GM12875 (cell line): ENCODE results near the gene MAP2K2.
A peak's percentile ranks its signal among the peaks of the same experiment; 100 is the strongest.

Source experiments
- H3K4me3 ChIP-seq: one replicate; pipeline ENCODE4 v1.5.1; 2011; ENCODE audit warnings: low read depth, low read length, control low read depth
- TF ChIP-seq, protein P1 (sequence below): IDR thresholded peaks from 2 replicates; pipeline ENCODE4 v1.5.1; 2011; ENCODE audit warnings: low read depth, mild to moderate bottlenecking, control low read depth, inconsistent platforms, low read length, moderate library complexity, borderline replicate concordance; ENCODE audit not compliant: insufficient read depth

Gene MAP2K2

GRCh38 chr19:4066682-4067395 lies 57.1 kb downstream of the MAP2K2 start, which contains the start of gene ZBTB7A:
TSS of gene ZBTB7A (minus strand) at chr19:4066899. CDS start at chr19:4055232, 11,667 bp downstream.
- peak within 1 kb of the TSS; percentile 66 for H3K4me3 ChIP-seq
- TF ChIP-seq, protein P1, sequence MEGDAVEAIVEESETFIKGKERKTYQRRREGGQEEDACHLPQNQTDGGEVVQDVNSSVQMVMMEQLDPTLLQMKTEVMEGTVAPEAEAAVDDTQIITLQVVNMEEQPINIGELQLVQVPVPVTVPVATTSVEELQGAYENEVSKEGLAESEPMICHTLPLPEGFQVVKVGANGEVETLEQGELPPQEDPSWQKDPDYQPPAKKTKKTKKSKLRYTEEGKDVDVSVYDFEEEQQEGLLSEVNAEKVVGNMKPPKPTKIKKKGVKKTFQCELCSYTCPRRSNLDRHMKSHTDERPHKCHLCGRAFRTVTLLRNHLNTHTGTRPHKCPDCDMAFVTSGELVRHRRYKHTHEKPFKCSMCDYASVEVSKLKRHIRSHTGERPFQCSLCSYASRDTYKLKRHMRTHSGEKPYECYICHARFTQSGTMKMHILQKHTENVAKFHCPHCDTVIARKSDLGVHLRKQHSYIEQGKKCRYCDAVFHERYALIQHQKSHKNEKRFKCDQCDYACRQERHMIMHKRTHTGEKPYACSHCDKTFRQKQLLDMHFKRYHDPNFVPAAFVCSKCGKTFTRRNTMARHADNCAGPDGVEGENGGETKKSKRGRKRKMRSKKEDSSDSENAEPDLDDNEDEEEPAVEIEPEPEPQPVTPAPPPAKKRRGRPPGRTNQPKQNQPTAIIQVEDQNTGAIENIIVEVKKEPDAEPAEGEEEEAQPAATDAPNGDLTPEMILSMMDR: no peak

DNA sequence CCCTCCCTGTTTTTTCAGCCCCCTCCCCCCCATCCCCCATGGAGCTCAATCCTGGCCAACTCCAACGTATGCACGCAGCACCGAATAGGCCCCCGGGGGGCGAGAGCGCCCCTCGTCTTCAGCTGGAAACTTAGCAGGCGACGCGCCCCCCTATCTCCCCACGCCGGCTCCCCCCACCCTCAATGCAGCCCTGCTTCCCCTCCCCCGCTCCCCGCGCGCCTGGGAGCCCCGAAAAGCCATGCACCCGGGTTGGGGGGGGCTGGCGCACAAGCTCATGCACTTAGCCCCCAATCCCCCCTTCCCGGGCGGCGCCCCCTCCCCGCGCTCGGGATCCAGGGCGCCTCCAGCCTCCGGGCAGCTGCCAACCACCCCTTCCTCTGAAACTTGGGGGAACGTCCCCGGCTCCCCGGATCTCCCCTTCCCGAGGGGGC lies 57.7 kb downstream of the MAP2K2 start:
- H3K4me3 ChIP-seq: peak overlapping the region; percentile 66
- TF ChIP-seq, protein P1: no peak

DNA sequence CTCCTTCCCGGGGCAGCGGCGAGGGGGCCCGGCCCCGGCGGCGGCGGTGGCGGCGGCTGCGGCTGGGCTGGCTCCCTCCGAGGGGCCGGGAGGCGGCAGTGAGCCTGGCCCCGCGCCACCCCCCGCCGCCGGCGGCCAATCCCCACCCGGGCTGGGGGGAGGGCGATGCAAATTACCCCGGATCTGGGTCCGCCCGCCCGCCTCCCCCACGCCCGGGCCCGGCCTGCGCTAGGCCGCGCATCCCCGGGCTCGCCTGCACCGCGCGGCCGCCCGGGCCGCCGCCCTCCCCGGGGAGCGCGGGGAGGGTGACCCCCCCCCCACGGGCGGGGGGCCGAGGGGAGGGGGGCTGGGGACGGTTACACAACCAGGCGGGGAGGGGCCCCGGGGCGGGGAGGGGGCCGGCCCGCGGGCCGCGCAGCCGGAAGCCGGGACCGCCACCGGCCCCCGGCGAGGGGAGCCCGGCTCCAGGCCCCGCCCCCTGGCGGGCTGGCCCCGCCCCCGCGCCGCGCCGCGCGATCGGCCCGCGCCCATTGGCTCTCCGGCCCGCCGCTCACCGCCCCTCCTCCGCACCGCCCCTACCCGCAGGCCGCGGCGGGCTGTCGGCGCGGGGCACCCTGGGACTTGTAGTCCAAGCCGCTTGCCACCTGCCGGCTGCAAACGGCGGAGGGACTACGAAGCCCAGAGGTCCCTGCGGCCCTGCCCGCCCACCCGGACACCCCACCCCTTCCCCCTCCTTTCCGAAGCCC lies 58.3 kb downstream of the MAP2K2 start:
- TF ChIP-seq, protein P1: no peak
- peak overlapping the region; percentile 68 for H3K4me3 ChIP-seq

GRCh38 chr19:4064496-4065260 lies 59.2 kb downstream of the MAP2K2 start:
- peak overlapping the region; percentile 68 for H3K4me3 ChIP-seq
- TF ChIP-seq, protein P1: no peak

- TF ChIP-seq, protein P1: no peak
- peak overlapping the region; percentile 68 for H3K4me3 ChIP-seq
These were observed 59.8 kb downstream of the MAP2K2 start for GRCh38 chr19:4064149-4064495.

- TF ChIP-seq, protein P1: 0 out of 2 replicates have a peak, but pooled peaks have one; percentile 6
- peak overlapping the region; percentile 68 for H3K4me3 ChIP-seq
These were observed 60.4 kb downstream of the MAP2K2 start for GRCh38 chr19:4063369-4064148.
